GM12875 (cell line): ENCODE results near the gene COX10.

Experiments
- H3K4me3 ChIP-seq: one replicate; pipeline ENCODE4 v1.5.1; 2011; ENCODE audit warnings: low read depth, low read length, control low read depth
- CTCF ChIP-seq: IDR thresholded peaks from 2 replicates; pipeline ENCODE4 v1.5.1; 2011; ENCODE audit warnings: low read depth, mild to moderate bottlenecking, control low read depth, inconsistent platforms, low read length, moderate library complexity, borderline replicate concordance; ENCODE audit not compliant: insufficient read depth

The COX10 gene

GRCh38 chr17:14044702-14045101 lies 24.6 kb upstream of the COX10 start:
- TF ChIP-seq CTCF = no peak
- no peak overlapping the region for H3K4me3 ChIP-seq

- H3K4me3 ChIP-seq = no peak overlapping the region
- no peak for TF ChIP-seq CTCF
Measured at GRCh38 chr17:14046978-14047377, 22.3 kb upstream of the COX10 start.

DNA sequence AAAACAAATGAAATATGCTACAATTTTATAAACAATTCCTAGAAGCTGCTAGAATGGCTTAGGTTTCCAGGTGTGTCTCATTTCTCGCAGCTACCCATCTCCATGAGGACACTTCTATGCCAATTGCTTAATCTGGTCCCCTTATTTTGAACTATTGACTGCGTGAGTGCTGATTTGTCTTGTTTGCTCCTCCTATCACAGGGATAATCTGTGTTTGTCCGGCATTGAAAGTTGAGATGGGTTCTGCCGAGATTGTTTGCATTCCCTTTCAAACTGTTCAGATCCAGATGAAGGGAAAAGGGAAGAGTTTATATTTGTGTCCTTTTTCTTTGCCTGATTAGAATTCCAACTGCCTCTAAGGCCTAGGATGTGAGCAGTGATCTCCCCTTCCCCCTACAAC lies 21.7 kb upstream of the COX10 start:
- H3K4me3 ChIP-seq = no peak overlapping the region
- TF ChIP-seq CTCF = no peak

- peak; percentile 44; the same call in 1 of the 2 replicates for TF ChIP-seq CTCF
Measured at GRCh38 chr17:14048169-14048568, 21.1 kb upstream of the COX10 start.

DNA sequence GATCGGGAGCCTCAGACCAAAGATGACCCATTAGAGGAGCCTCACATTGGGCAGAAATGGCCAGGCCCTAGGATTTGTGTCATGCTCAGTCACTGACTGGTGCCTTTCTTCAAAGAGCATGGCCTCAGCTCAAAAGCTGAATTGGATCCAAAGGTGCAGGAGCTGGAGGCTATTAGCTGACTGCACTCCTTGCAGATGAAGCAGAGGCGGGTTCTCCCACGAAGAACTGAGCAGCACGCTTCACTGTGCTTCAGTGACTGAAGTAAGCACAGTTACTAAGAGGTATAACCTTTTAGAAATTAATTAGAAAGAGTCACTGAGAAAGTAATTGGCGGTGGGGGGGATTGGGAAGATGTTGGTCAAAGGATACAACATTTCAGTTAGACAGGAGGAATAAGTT lies 18.7 kb upstream of the COX10 start:
- TF ChIP-seq CTCF = no peak
- no peak overlapping the region for H3K4me3 ChIP-seq

More at GRCh38 chr17:14048169-14048568, 21.1 kb upstream of the COX10 start:
- H3K4me3 ChIP-seq = no peak overlapping the region

DNA sequence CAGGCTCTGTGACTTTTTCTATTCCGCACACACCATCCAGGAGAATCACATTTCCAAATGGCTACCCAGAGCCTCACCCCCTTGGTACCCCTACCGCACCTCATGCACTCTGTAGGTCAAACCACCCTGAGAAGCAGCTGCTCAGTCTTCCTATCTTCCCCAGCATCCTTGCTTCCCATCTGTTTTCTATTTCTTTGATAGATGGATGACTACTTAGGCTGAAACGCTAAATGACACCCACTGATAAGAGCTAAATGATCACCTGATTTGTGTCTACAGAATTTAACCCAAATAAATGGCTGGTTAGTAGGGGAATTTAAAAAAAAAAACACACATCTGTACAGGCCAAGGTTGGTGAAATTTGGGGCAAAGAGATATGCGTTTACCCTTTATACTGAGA lies 17.6 kb upstream of the COX10 start:
- no peak for TF ChIP-seq CTCF
- no peak overlapping the region for H3K4me3 ChIP-seq

- TF ChIP-seq CTCF = no peak
- H3K4me3 ChIP-seq = no peak overlapping the region
Measured at GRCh38 chr17:14052886-14053615, 16.3 kb upstream of the COX10 start.
